NB4 (cell line): ENCODE measurements around the gene KCNQ1.

ENCODE experiments used
- DNase-seq: peaks from one replicate; pipeline ENCODE4 v3.0.0; 2010; ENCODE audit warnings: low read depth
- H3K4me3 ChIP-seq: one replicate; pipeline ENCODE4 v1.5.1; 2011; ENCODE audit warnings: mild to moderate bottlenecking, low read depth, low read length, moderate library complexity
- MYC ChIP-seq: IDR thresholded peaks from 2 replicates; pipeline ENCODE4 v1.6.1; 2011; ENCODE audit warnings: low read depth, low read length
- POLR2A ChIP-seq: IDR thresholded peaks from 2 replicates; pipeline ENCODE4 v1.6.1; 2011; ENCODE audit warnings: mild to moderate bottlenecking; ENCODE audit not compliant: insufficient read length; ENCODE audit errors: extremely low read depth
- TF ChIP-seq, protein P1 (sequence below): IDR thresholded peaks from one replicate; pipeline ENCODE4 v1.5.1; 2012; ENCODE audit warnings: low read depth, low read length
- TF ChIP-seq, protein P2 (sequence below): IDR thresholded peaks from 2 replicates; pipeline ENCODE4 v1.6.1; 2011; ENCODE audit warnings: low read depth, low read length

KCNQ1 gene

GRCh38 chr11:2398664-2399355 is 46.0 kb upstream of the KCNQ1 start:
- peak overlapping the region; percentile 71 for H3K4me3 ChIP-seq
- no peak for DNase-seq
- TF ChIP-seq POLR2A = no peak
- TF ChIP-seq, protein P1, sequence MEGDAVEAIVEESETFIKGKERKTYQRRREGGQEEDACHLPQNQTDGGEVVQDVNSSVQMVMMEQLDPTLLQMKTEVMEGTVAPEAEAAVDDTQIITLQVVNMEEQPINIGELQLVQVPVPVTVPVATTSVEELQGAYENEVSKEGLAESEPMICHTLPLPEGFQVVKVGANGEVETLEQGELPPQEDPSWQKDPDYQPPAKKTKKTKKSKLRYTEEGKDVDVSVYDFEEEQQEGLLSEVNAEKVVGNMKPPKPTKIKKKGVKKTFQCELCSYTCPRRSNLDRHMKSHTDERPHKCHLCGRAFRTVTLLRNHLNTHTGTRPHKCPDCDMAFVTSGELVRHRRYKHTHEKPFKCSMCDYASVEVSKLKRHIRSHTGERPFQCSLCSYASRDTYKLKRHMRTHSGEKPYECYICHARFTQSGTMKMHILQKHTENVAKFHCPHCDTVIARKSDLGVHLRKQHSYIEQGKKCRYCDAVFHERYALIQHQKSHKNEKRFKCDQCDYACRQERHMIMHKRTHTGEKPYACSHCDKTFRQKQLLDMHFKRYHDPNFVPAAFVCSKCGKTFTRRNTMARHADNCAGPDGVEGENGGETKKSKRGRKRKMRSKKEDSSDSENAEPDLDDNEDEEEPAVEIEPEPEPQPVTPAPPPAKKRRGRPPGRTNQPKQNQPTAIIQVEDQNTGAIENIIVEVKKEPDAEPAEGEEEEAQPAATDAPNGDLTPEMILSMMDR = no peak
- no peak for TF ChIP-seq MYC
- TF ChIP-seq, protein P2, sequence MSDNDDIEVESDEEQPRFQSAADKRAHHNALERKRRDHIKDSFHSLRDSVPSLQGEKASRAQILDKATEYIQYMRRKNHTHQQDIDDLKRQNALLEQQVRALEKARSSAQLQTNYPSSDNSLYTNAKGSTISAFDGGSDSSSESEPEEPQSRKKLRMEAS = no peak

- H3K4me3 ChIP-seq = peak overlapping the region; percentile 71
- TF ChIP-seq POLR2A = no peak
- no peak for TF ChIP-seq MYC
- TF ChIP-seq, protein P1 = no peak
- TF ChIP-seq, protein P2 = no peak
- no peak for DNase-seq
Measured at GRCh38 chr11:2399488-2400068, 45.2 kb upstream of the KCNQ1 start.

DNA sequence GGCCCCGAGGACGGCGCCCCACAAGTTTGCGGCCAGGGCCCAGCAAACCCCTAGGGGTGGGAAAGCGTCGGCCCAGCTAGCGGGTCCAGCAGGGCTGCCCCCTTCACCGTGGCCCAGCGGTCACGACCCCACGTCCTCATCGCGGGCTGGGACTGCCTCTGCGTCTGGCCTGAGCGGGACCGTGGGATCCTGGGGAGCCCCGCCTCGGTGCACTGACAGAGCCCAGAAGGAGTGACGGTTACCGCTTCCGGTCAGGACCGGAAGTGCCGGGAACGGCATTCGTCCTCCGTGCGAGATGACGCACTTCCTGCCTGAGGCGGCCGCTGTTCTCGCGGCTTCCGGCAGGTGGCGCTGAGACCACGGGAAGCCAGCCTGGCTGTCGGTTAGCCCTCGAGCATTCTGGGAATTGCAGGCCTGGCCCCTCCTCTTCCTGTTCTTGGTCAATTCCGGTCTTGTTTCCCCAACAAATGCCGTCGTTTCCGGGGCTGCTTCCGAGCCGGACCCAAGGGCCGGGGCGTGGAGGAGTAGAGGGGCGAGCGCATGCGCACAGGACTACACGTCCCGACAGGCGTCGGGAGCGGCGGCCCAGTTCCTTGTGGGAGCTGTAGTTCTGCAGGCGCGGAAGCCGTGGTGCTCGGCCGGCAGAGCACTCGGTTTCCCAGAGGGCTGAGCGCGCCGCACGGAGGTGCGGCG is 44.6 kb upstream of the KCNQ1 start, which contains the start of gene TSSC4:
Gene TSSC4 (plus strand): TSS at position 682 of the 693 bp plus-strand sequence. CDS start 1,884 bp downstream, outside the sequence.
- peak within 1 kb of the TSS; percentile 99 for H3K4me3 ChIP-seq
- DNase-seq = peak; percentile 100
- TF ChIP-seq, protein P1 = peak; percentile 84
- peak; percentile 71 for TF ChIP-seq MYC
- peak; percentile 63 for TF ChIP-seq POLR2A
- TF ChIP-seq, protein P2 = peak; percentile 64; the same call in 1 of the 2 replicates

DNA sequence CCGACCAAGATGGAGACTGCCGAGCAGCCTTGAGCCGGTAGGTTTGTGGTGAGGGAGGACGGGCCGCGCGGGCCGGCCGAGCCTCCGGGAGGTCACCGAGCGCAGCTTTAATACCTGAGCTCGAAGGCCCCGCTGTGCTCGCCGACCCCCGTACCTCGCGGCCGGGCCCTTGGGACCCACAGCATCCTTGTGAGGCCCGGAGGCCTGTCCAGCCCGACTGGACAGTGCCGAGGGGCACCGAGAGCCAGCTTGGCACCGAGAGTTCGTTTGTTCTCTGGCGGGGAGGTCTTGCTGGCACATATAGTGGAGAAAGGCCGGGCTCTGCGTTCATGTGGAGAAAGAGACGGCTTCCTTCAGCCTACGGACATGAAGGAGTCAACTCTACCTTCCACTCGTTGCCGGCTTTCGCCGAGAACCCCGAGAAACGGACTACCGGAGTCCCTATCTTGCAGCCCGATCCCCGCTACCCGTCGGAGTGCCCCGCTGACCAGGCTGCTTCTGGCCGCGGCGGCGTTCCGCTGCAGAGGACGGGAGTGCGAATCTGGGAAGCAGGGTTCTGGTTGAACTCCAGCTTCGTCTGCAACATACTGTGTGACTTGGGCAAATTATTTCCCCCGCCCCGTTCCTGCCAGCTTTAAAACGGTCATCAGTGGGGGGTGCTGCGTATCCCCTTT is 43.9 kb upstream of the KCNQ1 start:
- TF ChIP-seq, protein P2 = no peak
- TF ChIP-seq POLR2A = no peak
- TF ChIP-seq MYC = 0 out of 2 replicates have a peak, but pooled peaks have one; percentile 3
- TF ChIP-seq, protein P1 = no peak
- no peak for DNase-seq
- peak overlapping the region; percentile 99 for H3K4me3 ChIP-seq

DNA sequence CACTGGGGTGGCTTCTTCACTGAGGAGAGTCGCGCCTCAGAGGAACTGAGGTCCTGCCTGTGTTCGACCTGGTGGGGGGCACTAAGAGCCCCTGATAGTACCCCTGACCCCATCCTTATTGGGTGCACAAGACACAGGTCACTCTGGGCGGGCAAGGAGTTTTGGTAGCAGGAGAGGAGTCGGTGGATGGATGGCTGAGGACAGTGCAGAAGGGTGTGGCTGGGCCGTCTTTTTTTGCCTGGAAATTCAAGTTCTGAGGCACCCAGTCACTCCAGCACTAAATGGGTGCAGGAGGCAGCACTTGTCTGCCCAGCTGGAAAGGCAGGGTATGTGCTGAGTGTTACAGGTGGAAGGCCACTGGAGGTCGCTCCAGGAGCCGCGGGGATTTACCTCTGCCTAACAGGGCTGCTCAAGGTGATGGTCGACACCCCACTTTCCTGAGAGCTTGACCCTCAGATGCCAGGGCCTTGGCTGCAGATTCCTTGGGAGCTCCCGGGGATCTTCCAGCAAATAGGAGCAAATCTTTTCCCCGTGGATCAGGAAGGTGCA is 43.3 kb upstream of the KCNQ1 start:
- no peak for DNase-seq
- peak overlapping the region; percentile 99 for H3K4me3 ChIP-seq
- TF ChIP-seq, protein P1 = no peak
- TF ChIP-seq POLR2A (no peak), MYC (no peak)
- TF ChIP-seq, protein P2 = no peak
